Measurements from ENCODE around the gene MRPL54. TPM values are rescaled to one million over a fixed set of nuclear protein-coding genes. Genes with fewer than 3 reads are reported as not detected.
"Not testable (repeated sequence)": the region's sequence is repeated elsewhere in the genome, so short reads cannot be mapped to it uniquely, and the experiment has no call there.

The MRPL54 gene
- total RNA-seq, 1 experiment from 2014 or later: 67.1 TPM

GRCh38 chr19:3814648-3815047, 52.2 kb downstream of the MRPL54 start:
- no peak overlapping the region for H3K9ac ChIP-seq (ENCODE audit: low read length)
- ChIA-PET CTCF (no interaction called here), RAD21 (ENCODE audit: low non-redundant PET in 1 of 2, low total read pairs in 2 of 2, uncharacterized antibody in 2 of 2, unreplicated experiment in 2 of 2) (no interaction called here), POLR2A (no interaction called here)
- no TSS peak for BruUV-seq (replicated peaks)
- no peaks in the 10 kb centered on the region for H3K4me1 ChIP-seq (ENCODE audit: control insufficient read depth in 1 of 2, insufficient read depth in 2 of 2, low read length in 2 of 2)
- H3K9me3 ChIP-seq (ENCODE audit: control insufficient read depth in 1 of 2, insufficient read depth in 1 of 2, low read depth in 1 of 2, low read length in 2 of 2): no peaks in the 10 kb centered on the region
- no peaks in the 10 kb centered on the region for H3K36me3 ChIP-seq (ENCODE audit: control insufficient read depth in 1 of 2, insufficient read depth in 2 of 2, low read length in 2 of 2)
- H3K27me3 ChIP-seq (ENCODE audit: insufficient read depth, low read length): no peaks in the 10 kb centered on the region
- H3K27ac ChIP-seq (ENCODE audit: low read depth, low read length): no peak overlapping the region
- no peak for ATAC-seq
- H3K79me2 ChIP-seq (ENCODE audit: insufficient read depth, low read length): no peaks in the 10 kb centered on the region
- no peaks in the 10 kb centered on the region for H4K20me1 ChIP-seq (ENCODE audit: insufficient read depth)
- no peak overlapping the region for H2AFZ ChIP-seq (ENCODE audit: low read depth, low read length, poor library complexity, severe bottlenecking)
- no peak for TF ChIP-seq SP1 (IDR thresholded peaks at IDR 0.05; ENCODE audit: low read depth)
- no peak for TF ChIP-seq EZH2phosphoT487 (IDR thresholded peaks at IDR 0.05; ENCODE audit: borderline replicate concordance)
- TF ChIP-seq SRF (IDR thresholded peaks at IDR 0.05; ENCODE audit: low read depth): no peak
- TF ChIP-seq ZBTB33 (IDR thresholded peaks at IDR 0.05; ENCODE audit: extremely low read depth, insufficient replicate concordance, low read length): no peak
- no peak for TF ChIP-seq ZFX (IDR thresholded peaks at IDR 0.05)
- no peak for TF ChIP-seq ELF1 (IDR thresholded peaks at IDR 0.05; ENCODE audit: borderline replicate concordance, low read depth)
- TF ChIP-seq SIN3A (IDR thresholded peaks at IDR 0.05; ENCODE audit: low read depth): no peak
- no peak for TF ChIP-seq ZNF274 (IDR thresholded peaks at IDR 0.05; ENCODE audit: low read depth, low read length)
- TF ChIP-seq RAD21 (IDR thresholded peaks at IDR 0.05; ENCODE audit: low read depth): no peak
- TF ChIP-seq EGR1 (IDR thresholded peaks at IDR 0.05; ENCODE audit: low read depth): no peak
- no peak overlapping the region for H3K4me2 ChIP-seq (ENCODE audit: low read length)
- H3K4me3 ChIP-seq (replicated peaks in 1 of 2; ENCODE audit: low read depth in 1 of 2, low read length in 2 of 2): no peak overlapping the region
- H3K9me2 ChIP-seq (ENCODE audit: insufficient read depth): no peaks in the 10 kb centered on the region
- no peak for DNase-seq (ENCODE audit: low read depth, low spot score)
- intact Hi-C loops (cut with micrococcal nuclease): no loop called here

- H3K36me3 ChIP-seq (ENCODE audit: control insufficient read depth in 1 of 2, insufficient read depth in 2 of 2, low read length in 2 of 2); BruUV-seq (replicated peaks); H3K9me2 ChIP-seq (ENCODE audit: insufficient read depth); H3K79me2 ChIP-seq (ENCODE audit: insufficient read depth, low read length); DNase-seq (ENCODE audit: low read depth, low spot score); ATAC-seq; H3K4me1 ChIP-seq (ENCODE audit: control insufficient read depth in 1 of 2, insufficient read depth in 2 of 2, low read length in 2 of 2); intact Hi-C loops (cut with micrococcal nuclease); H3K9me3 ChIP-seq (ENCODE audit: control insufficient read depth in 1 of 2, insufficient read depth in 1 of 2, low read depth in 1 of 2, low read length in 2 of 2); CTCF ChIA-PET; RAD21 ChIA-PET (ENCODE audit: low non-redundant PET in 1 of 2, low total read pairs in 2 of 2, uncharacterized antibody in 2 of 2, unreplicated experiment in 2 of 2); H3K4me2 ChIP-seq (ENCODE audit: low read length); H4K20me1 ChIP-seq (ENCODE audit: insufficient read depth); H3K27me3 ChIP-seq (ENCODE audit: insufficient read depth, low read length); H3K4me3 ChIP-seq (replicated peaks in 1 of 2; ENCODE audit: low read depth in 1 of 2, low read length in 2 of 2); H3K27ac ChIP-seq (ENCODE audit: low read depth, low read length); H2AFZ ChIP-seq (ENCODE audit: low read depth, low read length, poor library complexity, severe bottlenecking); H3K9ac ChIP-seq (ENCODE audit: low read length): not testable (repeated sequence)
- POLR2A ChIA-PET: interaction anchor here (0.7 kb wide), 1 partner anchor 160 kb away, joined by 3 read pairs; no protein-coding TSS in a partner anchor
Observed at GRCh38 chr19:3816148-3816547, 53.7 kb downstream of the MRPL54 start.

All from HCT116 (cell line).